GM23248 (cell line): ENCODE results near the gene SLC12A7. TPM values are rescaled to one million over a fixed set of nuclear protein-coding genes. Genes with fewer than 3 reads are reported as not detected.
"Not testable (repeated sequence)": the region's sequence is repeated elsewhere in the genome, so short reads cannot be mapped to it uniquely, and the experiment has no call there.

Experiments
- DNase-seq: peaks from one replicate; pipeline ENCODE4 v3.0.0-alpha.2; 2015
- H2AFZ ChIP-seq: fragments of 200-600 bp; sonication (generic); 2 replicates; pipeline ENCODE4 v1.6.1; 2016; ENCODE audit warnings: antibody characterized with exemption
- H3F3A ChIP-seq: fragments of 200-600 bp; sonication (generic); 2 replicates; pipeline ENCODE4 v1.6.1; 2016; ENCODE audit warnings: mild to moderate bottlenecking, antibody characterized with exemption, mixed run types; ENCODE audit not compliant: insufficient read depth
- H3K27ac ChIP-seq: fragments of 200-600 bp; sonication (generic); 2 replicates; pipeline ENCODE4 v1.5.1; 2016; ENCODE audit warnings: mild to moderate bottlenecking
- H3K27me3 ChIP-seq: fragments of 200-600 bp; sonication (generic); replicated peaks from 2 replicates; pipeline ENCODE4 v1.6.1; 2016; ENCODE audit warnings: mild to moderate bottlenecking; ENCODE audit not compliant: insufficient read depth
- H3K36me3 ChIP-seq: fragments of 200-600 bp; sonication (generic); 2 replicates; pipeline ENCODE4 v1.6.1; 2016; ENCODE audit warnings: low read depth, mild to moderate bottlenecking
- H3K4me1 ChIP-seq: fragments of 200-600 bp; sonication (generic); 2 replicates; pipeline ENCODE4 v1.6.1; 2016; ENCODE audit warnings: mild to moderate bottlenecking; ENCODE audit not compliant: insufficient read depth
- H3K4me2 ChIP-seq: fragments of 200-600 bp; sonication (generic); one replicate; pipeline ENCODE4 v1.6.1; 2016; ENCODE audit warnings: mild to moderate bottlenecking; ENCODE audit not compliant: unreplicated experiment
- H3K4me3 ChIP-seq: fragments of 200-600 bp; sonication (generic); 2 replicates; pipeline ENCODE4 v1.5.1; 2016; ENCODE audit warnings: mild to moderate bottlenecking
- H3K79me2 ChIP-seq: fragments of 200-600 bp; sonication (generic); 2 replicates; pipeline ENCODE4 v1.6.1; 2016; ENCODE audit warnings: mild to moderate bottlenecking; ENCODE audit not compliant: insufficient read depth
- H3K9ac ChIP-seq: fragments of 200-600 bp; sonication (generic); 2 replicates; pipeline ENCODE4 v1.6.1; 2016; ENCODE audit warnings: mild to moderate bottlenecking
- H3K9me2 ChIP-seq: fragments of 200-600 bp; sonication (generic); 2 replicates; pipeline ENCODE4 v1.6.1; 2016; ENCODE audit warnings: mixed run types, mild to moderate bottlenecking, moderate library complexity; ENCODE audit not compliant: insufficient read depth
- H3K9me3 ChIP-seq: fragments of 200-600 bp; sonication (generic); one replicate; pipeline ENCODE4 v1.6.1; 2017; ENCODE audit warnings: low read depth
- H4K20me1 ChIP-seq: fragments of 200-600 bp; sonication (generic); 2 replicates; pipeline ENCODE4 v1.6.0; 2016; ENCODE audit not compliant: insufficient read depth
- EZH2 ChIP-seq: fragments of 200-600 bp; sonication (generic); IDR thresholded peaks from 2 replicates; pipeline ENCODE4 v1.6.1; 2018; ENCODE audit warnings: antibody characterized with exemption, mild to moderate bottlenecking; ENCODE audit not compliant: insufficient read depth, poor library complexity, severe bottlenecking
- EZH2phosphoT487 ChIP-seq: fragments of 200-600 bp; sonication (generic); IDR thresholded peaks from 2 replicates; pipeline ENCODE4 v1.6.1; 2018; ENCODE audit warnings: antibody characterized with exemption, moderate library complexity, mild to moderate bottlenecking, low read depth; ENCODE audit not compliant: insufficient read depth
- WGBS, 2 experiments: methylation state at CpG; one replicate each; pipeline ENCODE4 v1.1.6; 2015 to 2017; ENCODE audit warnings: low lambda C conversion rate in 2 of 2, low coverage in 1 of 2; ENCODE audit errors: missing lambda C conversion rate in 2 of 2; 5-methylcytosine and 5-hydroxymethylcytosine counted together
- in situ Hi-C: fragments of 300-500 bp; cut with MboI; formaldehyde crosslinking; loops from 2 replicates; pipeline ENCODE4 v1.15.0; 2020
- microRNA-seq: library from miRNA; unstranded; fragments of <30 nt; microRNA quantifications from one replicate; pipeline ENCODE4, GENCODE V29; 2016; ENCODE audit warnings: borderline number of aligned reads
- polyA plus RNA-seq: library from polyadenylated mRNA; unstranded; fragments of >200 nt; fragmentation: Nextera tagmentation; extraction: Ambion mirVana; gene quantifications from 2 replicates; pipeline ENCODE4 v1.2.1, GENCODE V29; 2016
- small RNA-seq: library from RNA; depleted of rRNA; stranded (forward); fragments of <200 nt; gene quantifications from one replicate; pipeline ENCODE3, GENCODE V24; 2014; ENCODE audit warnings: low read depth, low replicate concordance
- total RNA-seq: library from RNA; depleted of rRNA; stranded (reverse); fragments of >200 nt; shearing (Covaris generic); gene quantifications from 2 replicates; pipeline ENCODE4 v1.2.3, GENCODE V29; 2014; rRNA removed

SLC12A7 gene
- total and polyA plus RNA-seq, 2 experiments from 2014 or later: 0.75 to 1.9 TPM

- Histone ChIP-seq H3K4me2 (no peak overlapping the region), H3K4me1 (no peaks in the 10 kb centered on the region; the same call in 1 of the 2 replicates), H4K20me1 (no peaks in the 10 kb centered on the region), H3K36me3 (no peaks in the 10 kb centered on the region), H3K27ac (no peak overlapping the region), H3K27me3 (peaks cover 20% of the 10 kb centered on the region), H3K79me2 (no peaks in the 10 kb centered on the region), H2AFZ (no peak overlapping the region), H3K9ac (no peak overlapping the region), H3K4me3 (no peak overlapping the region), H3K9me2 (no peaks in the 10 kb centered on the region), H3F3A (no peaks in the 10 kb centered on the region), H3K9me3 (no peaks in the 10 kb centered on the region)
- no peak for DNase-seq
- no peak for TF ChIP-seq EZH2phosphoT487
- TF ChIP-seq EZH2: no peak
- in situ Hi-C loops: no loop called here
- WGBS, 2 experiments: 73 to 77% methylated on average over 19 of the region's 19 CpGs
Observed at GRCh38 chr5:1001406-1002270, 110.2 kb downstream of the SLC12A7 start.

- 78 to 85% methylated on average over 11 of the region's 11 CpGs for WGBS, 2 experiments
- H3K36me3 ChIP-seq, H3K4me1 ChIP-seq, DNase-seq, H3F3A ChIP-seq, H2AFZ ChIP-seq, H3K4me2 ChIP-seq, H4K20me1 ChIP-seq, H3K9me2 ChIP-seq, in situ Hi-C loops, H3K9ac ChIP-seq, H3K9me3 ChIP-seq, H3K27ac ChIP-seq, H3K4me3 ChIP-seq, H3K79me2 ChIP-seq: not testable (repeated sequence)
- peaks cover 12% of the 10 kb centered on the region for H3K27me3 ChIP-seq
Observed at GRCh38 chr5:1000831-1001230, 111.0 kb downstream of the SLC12A7 start.

Small RNA genes within 50 kb of the gene (microRNA-seq; reads per million reads assigned to microRNA genes)
- gene MIR4635: not detected

Small RNA genes within 50 kb of the gene (small RNA-seq; reads per million reads assigned to genes)
- gene MIR4635: not detected

Other genes with a start within 250 kb of the SLC12A7 start
- 25.9 and 30.6 TPM in 2 replicates for gene BRD9, start 219.3 kb downstream of the SLC12A7 start, total RNA-seq
- 16.8 and 18.2 TPM in 2 replicates for gene BRD9, start 219.3 kb downstream of the SLC12A7 start, polyA plus RNA-seq
- 19.5 and 24.0 TPM in 2 replicates for gene TRIP13, start 219.2 kb downstream of the SLC12A7 start, total RNA-seq
- 20.4 and 25.9 TPM in 2 replicates for gene TRIP13, start 219.2 kb downstream of the SLC12A7 start, polyA plus RNA-seq
- gene NKD2, start 103.3 kb downstream of the SLC12A7 start, total RNA-seq: not detected in 2 replicates
- not detected in 2 replicates for gene NKD2, start 103.3 kb downstream of the SLC12A7 start, polyA plus RNA-seq
- not detected in 2 replicates for gene SLC6A19, start 89.5 kb upstream of the SLC12A7 start, total RNA-seq
- not detected in 2 replicates for gene SLC6A19, start 89.5 kb upstream of the SLC12A7 start, polyA plus RNA-seq
- gene SLC6A18, start 113.3 kb upstream of the SLC12A7 start, total RNA-seq: not detected in 2 replicates
- not detected in 2 replicates for gene SLC6A18, start 113.3 kb upstream of the SLC12A7 start, polyA plus RNA-seq
- gene TERT, start 183.0 kb upstream of the SLC12A7 start, total RNA-seq: not detected in 2 replicates
- gene TERT, start 183.0 kb upstream of the SLC12A7 start, polyA plus RNA-seq: not detected in 2 replicates
- gene CLPTM1L, start 233.0 kb upstream of the SLC12A7 start, total RNA-seq: 132 and 135 TPM in 2 replicates
- gene CLPTM1L, start 233.0 kb upstream of the SLC12A7 start, polyA plus RNA-seq: 25.6 and 28.3 TPM in 2 replicates